PFSK-1 (cell line): ENCODE results near the gene TM4SF20.

Experiments used
- FOXP2 ChIP-seq: optimal IDR thresholded peaks from 2 replicates; pipeline ENCODE3; 2011; ENCODE audit warnings: borderline replicate concordance, control low read depth, inconsistent platforms; ENCODE audit not compliant: insufficient read depth; ENCODE audit errors: extremely low read length, extremely low read depth
- POLR2AphosphoS5 ChIP-seq: IDR thresholded peaks from 2 replicates; pipeline ENCODE4 v1.6.1; 2012; ENCODE audit warnings: low read depth, mild to moderate bottlenecking, control low read depth, low read length, moderate library complexity
- SIN3A ChIP-seq: IDR thresholded peaks from 2 replicates; pipeline ENCODE4 v1.6.1; 2012; ENCODE audit warnings: mild to moderate bottlenecking, low read length, moderate library complexity, borderline replicate concordance; ENCODE audit not compliant: insufficient read depth
- TAF1 ChIP-seq: IDR thresholded peaks from 2 replicates; pipeline ENCODE4 v1.6.1; 2012; ENCODE audit warnings: low read length, control low read depth, borderline replicate concordance; ENCODE audit not compliant: insufficient read depth
- TF ChIP-seq, protein P1 (sequence below), 2 experiments: IDR thresholded peaks; 2 replicates each; pipeline versions ENCODE4 v1.6.1 to v1.8.0; 2011 to 2012; ENCODE audit warnings: low read depth in 2 of 2, low read length in 2 of 2, control low read depth in 1 of 2, inconsistent platforms in 1 of 2, mild to moderate bottlenecking in 1 of 2, moderate library complexity in 1 of 2; ENCODE audit not compliant: insufficient read depth in 1 of 2

Gene TM4SF20

DNA sequence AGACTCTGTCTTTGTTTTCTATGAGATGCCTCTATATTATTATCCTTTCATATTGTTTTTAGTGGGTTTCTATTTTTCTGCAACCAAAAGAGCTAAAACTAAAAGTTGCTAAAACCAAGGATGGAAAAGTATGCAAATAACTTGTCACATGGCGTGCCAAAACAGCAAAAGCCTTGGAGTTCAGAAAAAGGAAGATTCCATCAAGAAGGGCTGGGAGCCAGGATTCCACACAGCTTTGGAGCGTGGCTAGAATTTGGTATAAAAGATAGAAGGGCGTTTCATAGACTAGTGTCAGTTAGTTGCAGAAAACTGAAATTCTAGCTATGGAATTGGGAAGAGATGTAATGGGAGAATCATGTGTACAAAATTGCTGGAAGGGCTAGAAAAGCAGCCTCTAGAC lies 4.6 kb upstream of the TM4SF20 start:
- no peak for TF ChIP-seq TAF1
- TF ChIP-seq SIN3A = no peak
- TF ChIP-seq FOXP2 = no peak
- TF ChIP-seq, protein P1, sequence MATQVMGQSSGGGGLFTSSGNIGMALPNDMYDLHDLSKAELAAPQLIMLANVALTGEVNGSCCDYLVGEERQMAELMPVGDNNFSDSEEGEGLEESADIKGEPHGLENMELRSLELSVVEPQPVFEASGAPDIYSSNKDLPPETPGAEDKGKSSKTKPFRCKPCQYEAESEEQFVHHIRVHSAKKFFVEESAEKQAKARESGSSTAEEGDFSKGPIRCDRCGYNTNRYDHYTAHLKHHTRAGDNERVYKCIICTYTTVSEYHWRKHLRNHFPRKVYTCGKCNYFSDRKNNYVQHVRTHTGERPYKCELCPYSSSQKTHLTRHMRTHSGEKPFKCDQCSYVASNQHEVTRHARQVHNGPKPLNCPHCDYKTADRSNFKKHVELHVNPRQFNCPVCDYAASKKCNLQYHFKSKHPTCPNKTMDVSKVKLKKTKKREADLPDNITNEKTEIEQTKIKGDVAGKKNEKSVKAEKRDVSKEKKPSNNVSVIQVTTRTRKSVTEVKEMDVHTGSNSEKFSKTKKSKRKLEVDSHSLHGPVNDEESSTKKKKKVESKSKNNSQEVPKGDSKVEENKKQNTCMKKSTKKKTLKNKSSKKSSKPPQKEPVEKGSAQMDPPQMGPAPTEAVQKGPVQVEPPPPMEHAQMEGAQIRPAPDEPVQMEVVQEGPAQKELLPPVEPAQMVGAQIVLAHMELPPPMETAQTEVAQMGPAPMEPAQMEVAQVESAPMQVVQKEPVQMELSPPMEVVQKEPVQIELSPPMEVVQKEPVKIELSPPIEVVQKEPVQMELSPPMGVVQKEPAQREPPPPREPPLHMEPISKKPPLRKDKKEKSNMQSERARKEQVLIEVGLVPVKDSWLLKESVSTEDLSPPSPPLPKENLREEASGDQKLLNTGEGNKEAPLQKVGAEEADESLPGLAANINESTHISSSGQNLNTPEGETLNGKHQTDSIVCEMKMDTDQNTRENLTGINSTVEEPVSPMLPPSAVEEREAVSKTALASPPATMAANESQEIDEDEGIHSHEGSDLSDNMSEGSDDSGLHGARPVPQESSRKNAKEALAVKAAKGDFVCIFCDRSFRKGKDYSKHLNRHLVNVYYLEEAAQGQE (IDR thresholded peaks at IDR 0.05; ENCODE audit: insufficient read depth in 1 of 2, low read depth in 2 of 2, low read length in 2 of 2) = no peak

DNA sequence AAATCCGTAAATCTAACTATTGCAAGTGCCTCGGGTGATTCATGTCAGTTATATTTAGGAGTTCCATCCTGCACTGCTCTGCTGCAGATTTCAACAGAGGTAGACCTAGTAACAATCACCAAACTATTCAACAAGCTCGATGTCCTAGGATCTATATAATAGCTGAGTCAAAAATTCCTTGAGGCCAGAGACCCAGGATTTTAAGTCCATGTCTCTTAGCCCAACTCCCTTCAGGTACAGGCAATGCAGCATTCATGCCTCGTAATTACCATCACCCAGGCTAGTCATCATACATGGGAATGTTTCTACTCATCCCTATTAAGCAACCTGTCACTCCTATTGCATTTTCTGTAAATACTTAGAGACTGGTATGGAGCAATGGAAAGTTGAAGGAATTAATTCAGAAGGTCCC lies 729 bp downstream of the TM4SF20 start:
- no peak for TF ChIP-seq SIN3A
- no peak for TF ChIP-seq POLR2AphosphoS5
- TF ChIP-seq TAF1 = no peak
- TF ChIP-seq, protein P1 (IDR thresholded peaks at IDR 0.05; ENCODE audit: insufficient read depth in 1 of 2, low read depth in 2 of 2, low read length in 2 of 2) = no peak
- TF ChIP-seq FOXP2 = no peak

DNA sequence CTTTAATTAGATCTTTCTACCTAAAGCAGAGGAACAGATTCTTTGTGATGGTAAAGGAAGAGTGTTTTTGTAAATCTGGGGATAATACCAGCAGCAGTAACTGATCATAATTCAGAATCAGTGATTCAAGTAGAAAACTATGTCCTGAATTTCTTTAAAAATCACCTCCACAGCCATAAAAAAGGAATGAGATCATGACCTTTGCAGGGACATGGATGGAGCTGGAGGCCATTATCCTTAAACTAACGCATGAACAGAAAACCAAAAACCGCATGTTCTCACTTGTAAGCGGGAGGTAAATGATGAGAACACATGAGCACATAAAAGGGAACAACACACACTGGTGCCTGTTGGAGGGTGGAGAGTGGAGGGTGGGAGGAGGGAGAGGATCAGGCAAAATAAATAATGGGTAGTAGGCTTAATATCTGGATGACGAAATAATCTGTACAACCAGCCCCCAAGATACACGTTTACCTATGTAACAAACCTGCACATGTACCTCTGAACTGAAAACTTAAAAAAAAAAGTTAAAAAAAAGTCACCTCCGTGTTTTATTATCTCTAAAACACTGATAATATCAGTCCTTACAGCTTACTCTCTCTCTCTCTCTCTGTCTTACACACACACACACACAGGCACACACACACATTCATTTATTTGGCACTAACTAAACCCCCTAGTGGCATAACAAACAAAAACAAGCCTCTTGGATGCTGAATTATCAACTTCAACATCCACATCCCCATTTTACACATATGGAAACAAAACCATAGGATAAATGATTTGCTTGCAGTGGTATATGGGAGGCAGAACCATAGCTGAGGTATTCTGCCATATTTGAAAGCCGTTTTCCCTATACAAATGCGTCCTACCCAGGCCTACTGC lies 1.4 kb downstream of the TM4SF20 start:
- TF ChIP-seq SIN3A = no peak
- TF ChIP-seq TAF1 = no peak
- TF ChIP-seq, protein P1 (IDR thresholded peaks at IDR 0.05; ENCODE audit: insufficient read depth in 1 of 2, low read depth in 2 of 2, low read length in 2 of 2) = no peak
- TF ChIP-seq FOXP2 = no peak

DNA sequence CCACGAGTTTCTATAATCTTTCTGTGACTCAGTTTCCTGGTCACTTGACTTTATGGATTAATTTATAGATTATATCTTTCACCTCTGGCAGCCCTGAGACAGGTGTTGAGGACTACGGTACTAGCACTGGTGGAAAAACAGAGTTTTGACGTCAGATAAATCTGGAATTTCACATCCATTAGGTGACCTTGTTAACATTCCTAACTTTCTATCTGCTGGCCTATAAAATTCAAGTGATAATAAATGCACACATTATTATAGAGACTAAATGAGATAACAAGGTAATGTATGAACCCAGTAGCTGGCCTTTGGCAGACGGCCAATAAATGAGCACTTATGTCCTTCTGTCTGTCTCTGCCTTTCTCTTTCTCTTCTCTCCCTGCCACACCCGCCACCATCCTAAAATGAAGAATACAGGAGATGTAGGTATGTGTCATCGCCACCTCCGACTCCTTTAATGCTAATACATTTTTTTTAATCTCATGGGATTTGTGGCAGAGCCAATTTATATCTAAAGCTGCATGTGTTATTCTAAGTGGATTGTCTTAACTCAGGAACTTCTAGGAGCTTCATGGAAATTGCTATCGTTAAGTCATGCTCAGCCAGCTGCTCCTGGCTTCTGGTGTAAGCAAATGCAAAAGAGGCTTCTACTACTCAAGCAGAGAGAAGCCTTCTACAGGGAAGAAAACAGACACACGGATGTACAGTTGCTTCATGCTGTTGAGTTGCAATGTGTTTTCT lies 2.3 kb downstream of the TM4SF20 start:
- no peak for TF ChIP-seq FOXP2
- TF ChIP-seq, protein P1 (IDR thresholded peaks at IDR 0.05; ENCODE audit: insufficient read depth in 1 of 2, low read depth in 2 of 2, low read length in 2 of 2) = no peak
- no peak for TF ChIP-seq TAF1
- TF ChIP-seq SIN3A = no peak
- no peak for TF ChIP-seq POLR2AphosphoS5
